GM18519 (cell line): ENCODE data around the gene CREBBP.

ENCODE experiments used
- ATAC-seq: cut with Tn5 transposase; IDR thresholded peaks from one replicate; pipeline ENCODE4 v1.9.1; 2021; ENCODE audit warnings: mild to moderate bottlenecking, moderate library complexity; ENCODE audit not compliant: unreplicated experiment, low FRiP score

Gene CREBBP

DNA sequence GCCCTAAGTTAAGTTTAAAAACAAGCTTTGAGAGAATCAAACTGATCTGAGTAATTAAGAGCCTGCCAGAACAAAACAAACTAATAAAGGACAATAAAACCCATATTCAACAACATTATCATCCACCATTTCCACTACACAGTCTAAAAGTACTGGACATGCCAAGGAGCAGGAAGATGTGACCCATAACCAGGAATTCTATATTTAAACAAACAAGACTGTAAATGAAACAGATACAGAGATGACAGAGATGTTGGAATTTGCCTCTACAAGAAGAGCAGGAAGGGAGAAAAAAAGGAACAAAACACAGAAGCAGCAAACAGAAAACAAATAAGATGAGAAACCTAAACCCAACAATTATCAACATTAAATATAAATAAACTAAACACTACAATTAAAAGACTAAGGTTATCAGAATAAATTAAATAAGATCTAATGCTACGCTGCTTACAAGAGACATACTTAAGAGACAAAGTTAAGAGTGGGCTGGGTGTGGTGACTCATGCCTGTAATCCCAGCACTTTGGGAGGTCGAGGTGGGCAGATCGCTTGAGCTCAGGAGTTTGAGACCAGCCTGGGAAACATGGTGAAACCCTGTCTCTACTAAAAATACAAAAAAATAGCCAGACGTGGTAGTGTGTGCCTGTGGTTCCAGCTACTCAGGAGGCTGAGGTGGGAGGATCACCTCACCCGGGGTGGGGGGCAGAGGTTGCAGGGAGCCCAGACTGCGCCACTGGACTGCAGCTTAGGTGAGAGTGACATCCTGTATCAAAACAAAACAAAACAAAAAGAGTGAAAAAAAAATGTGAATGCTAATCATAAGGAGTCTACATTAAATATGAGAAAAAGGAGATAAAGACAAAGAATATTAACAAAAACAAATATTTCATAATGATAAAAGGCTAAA lies 50.6 kb downstream of the CREBBP start:
- no peak for ATAC-seq

DNA sequence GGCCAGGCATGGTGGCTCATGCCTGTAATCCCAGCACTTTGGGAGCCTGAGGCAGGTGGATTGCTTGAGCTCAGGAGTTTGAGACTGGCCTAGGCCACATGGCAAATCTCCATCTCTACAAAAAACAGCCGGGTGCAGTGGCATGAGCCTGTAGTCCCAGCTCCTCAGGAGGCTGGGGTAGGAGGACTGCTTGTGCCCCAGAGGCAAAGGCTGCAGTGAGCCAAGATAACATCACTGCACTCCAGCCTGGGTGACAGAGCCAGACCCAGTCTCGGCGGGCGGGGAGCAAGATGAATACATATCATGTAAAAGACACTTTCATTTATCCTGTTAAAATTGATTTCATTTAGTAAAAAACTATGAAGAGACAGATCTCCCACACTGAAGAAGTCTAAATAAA lies 54.6 kb downstream of the CREBBP start:
- ATAC-seq = no peak

DNA sequence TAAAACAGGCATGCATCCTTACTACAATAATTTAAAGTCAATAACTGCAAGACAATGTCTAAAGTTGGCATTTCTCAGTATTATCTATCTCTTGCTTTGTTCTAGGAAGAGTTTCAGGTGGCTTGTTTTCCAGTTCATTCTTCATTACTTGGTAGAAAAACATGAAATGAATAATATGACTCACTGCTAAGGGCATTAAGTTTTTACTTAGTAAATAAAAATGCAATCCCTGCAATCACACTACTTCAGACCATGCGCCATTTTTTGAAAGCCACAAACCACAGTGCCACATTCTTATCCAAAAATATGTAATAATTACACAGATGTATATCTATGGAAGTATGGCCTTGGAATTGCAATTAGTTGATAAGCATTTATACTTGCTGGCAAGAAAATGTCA lies 55.4 kb downstream of the CREBBP start:
- ATAC-seq = no peak

DNA sequence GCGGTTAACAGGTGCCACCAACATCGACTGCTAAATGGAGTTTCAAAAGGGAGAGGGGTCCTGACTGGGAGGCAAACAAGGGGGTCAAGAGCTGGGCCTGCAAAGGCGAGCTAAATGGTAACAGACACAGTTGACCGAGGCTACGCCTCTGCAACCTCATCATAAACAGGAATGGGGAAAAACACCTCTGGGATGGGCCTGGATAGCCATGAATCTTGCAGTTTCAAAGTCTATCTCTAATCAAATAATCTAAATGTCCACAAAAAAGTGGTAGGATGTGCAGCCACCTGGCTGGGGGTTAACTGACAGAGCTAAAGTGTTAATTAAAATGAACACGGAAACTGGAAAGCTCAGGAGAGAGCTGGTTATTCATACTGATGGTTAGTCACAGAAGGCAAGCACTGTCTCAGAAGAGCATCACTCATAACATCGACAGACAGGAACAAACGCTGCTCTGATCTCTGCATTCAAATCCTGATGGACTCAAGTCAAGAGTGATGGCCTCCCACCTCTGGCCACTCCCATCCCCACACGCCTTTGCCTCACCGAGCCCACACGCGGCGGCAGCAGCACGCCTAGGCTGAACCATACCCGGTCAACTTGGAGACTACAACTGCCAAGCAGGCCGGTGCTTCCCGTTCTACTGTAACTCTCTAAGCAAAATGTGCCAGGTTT lies 56.3 kb downstream of the CREBBP start:
- no peak for ATAC-seq

DNA sequence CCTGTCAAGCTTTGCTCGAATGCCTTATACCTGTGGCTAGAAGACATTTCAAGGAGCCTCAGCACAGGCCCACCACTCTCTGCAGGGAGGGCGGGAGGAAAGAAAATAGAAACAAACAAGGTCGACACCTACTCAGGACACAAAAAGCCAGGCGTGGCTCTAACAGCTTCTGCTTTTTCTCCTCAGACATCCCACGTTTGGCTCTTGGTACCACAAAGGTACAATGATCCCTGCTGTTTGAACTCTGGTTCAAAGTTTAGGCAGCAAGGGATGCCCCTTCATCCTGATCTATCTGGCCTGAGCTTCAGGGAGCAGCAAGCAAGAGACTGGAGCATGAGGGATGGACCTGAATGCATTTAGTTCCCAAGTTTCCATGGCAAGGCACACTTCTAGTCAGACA lies 57.1 kb downstream of the CREBBP start:
- ATAC-seq = no peak

DNA sequence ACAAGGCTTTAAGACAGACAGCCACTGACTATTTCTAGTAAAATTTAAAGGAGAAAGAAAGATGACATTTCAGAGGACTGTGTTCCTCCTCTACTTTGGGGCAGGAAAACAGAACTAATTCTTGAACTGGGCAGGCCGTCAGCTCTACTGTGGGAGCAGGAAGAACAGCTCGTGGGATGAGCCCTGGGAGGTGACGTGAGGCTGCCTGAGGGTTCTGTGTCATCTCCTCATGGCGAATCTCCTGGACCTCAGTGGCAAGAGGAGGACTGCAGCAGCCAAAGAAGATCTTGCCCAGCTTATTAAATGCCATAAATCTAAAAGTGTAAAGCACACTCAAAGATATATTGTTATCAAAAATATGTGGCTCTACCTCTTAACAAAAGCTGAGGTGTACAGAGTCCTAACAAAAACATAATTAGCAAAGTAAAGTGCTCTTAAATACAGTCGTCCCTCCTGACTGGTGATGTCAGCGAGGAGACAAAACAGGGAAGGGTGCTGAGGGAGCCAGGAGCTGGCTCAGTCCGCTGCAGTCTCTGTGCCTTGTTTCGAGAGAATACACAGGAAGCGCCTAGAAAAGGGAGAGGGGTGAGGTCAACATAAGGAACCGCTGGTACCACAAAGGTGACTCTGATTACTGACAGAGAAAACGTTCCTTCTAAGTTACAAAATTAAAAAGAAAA lies 58.0 kb downstream of the CREBBP start:
- no peak for ATAC-seq

DNA sequence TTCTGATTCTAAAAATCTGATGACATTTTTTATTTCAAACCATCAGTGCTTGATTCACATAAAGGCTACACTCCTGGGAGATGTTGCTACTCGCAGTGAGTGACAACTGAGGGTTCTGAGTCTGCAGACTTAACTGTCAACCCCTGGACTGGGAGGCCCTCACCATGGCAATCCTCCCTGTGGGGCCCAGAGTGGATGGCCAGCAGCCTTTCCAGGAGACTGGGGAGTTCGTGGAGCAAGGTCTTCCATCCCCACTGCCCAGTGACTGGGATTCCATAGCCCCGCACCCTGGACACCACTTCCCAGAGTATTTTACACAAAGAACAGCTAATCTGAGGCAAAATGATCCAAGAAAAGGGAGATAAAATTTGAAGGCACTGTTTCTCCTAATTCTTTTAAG lies 59.3 kb downstream of the CREBBP start:
- ATAC-seq = no peak

DNA sequence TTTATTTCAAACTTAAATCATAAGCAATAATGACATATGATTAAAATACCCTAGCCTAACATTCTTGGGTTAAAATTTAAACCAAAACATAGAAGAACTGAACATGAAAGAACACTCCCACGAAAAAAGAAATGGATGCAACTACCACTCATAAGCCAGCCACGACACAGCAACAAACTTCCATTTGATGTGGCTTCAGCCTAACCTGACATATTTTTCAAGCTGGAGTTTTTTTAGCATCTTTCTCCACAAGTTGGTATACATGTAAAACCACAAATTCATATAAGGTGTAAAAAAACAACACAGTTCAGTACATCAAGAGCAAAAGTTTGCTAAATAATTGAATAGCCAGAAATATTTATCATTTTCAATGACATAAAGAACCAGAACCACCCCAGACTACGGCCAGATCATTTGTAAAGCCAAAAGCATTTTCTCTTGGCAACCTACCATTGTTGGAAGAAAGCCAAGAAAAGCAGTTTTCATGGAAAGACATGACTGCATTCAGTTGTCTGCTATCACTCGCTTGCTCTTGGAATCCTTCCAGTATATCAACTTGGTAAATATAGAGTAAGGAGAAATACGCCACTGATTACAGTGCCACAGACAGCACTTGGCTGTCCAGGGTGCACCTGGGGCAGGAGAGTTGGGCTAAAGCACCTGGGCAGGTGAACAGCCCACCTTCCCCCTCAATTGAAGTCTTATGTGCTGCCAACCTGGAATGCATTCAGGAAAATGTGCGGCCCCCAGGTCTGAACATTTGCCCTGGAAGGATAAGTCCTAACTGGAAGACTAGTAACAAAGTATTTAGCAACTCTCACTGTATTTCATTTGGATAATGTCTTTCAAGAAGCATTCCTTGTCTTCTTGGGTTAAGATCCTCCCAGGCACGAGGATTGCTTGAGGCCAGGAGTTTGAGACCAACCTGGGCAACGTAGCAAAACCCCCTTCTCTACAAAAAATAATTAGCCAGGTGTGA lies 60.5 kb downstream of the CREBBP start:
- no peak for ATAC-seq

DNA sequence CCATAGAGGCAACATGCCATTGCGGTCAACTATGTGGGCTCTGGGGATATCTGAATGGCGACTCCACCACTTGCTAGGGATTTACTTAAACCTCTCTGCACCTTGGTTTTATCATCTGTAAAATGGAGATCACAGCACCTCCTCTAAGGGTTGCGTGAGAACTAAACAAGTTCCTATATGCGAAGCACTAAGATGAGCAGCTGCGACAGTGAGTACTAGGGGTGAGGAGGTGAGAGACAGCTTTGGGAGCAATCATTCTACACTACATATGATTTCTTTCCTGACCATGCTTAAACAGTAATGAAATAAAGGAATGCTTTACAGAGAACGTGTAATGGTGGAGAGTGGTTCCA lies 61.4 kb downstream of the CREBBP start:
- no peak for ATAC-seq

DNA sequence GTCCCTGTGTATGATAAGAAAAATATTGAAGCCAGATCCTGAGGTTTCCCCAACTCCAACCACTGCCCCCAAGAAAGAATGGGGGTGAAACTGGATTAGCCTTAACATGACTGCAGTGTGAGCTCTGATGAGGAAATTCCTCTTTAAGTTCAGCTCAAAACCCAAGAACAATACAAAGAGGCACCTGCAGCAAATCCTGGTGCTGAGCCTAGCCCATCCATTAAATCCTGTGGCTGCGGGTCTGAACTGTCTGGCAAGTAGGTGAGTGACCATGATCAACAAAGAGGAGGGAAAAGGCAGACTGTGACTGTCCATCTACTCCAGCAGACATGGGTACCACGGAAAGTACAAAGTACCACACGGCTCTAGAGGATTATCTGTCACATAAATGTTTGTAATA lies 64.2 kb downstream of the CREBBP start:
- no peak for ATAC-seq

DNA sequence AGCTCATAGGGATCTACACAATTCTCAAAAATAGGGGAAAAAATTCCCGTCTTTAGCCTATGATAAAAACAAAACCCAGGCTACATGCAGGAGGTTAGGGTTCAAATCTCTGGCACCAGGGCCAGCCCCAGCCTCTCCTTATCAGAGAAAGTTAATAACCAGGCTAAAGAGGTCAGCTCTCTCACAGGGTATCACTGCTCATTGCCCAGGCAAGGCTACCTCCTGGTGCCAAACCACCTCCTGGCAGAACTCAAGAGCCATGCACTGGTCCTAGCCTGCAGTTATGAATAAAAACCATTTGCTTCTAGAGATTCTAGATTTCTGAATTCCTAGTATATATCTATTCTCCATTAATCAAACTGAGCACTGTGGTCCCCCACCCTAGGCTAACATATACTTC lies 65.8 kb downstream of the CREBBP start:
- ATAC-seq = no peak

DNA sequence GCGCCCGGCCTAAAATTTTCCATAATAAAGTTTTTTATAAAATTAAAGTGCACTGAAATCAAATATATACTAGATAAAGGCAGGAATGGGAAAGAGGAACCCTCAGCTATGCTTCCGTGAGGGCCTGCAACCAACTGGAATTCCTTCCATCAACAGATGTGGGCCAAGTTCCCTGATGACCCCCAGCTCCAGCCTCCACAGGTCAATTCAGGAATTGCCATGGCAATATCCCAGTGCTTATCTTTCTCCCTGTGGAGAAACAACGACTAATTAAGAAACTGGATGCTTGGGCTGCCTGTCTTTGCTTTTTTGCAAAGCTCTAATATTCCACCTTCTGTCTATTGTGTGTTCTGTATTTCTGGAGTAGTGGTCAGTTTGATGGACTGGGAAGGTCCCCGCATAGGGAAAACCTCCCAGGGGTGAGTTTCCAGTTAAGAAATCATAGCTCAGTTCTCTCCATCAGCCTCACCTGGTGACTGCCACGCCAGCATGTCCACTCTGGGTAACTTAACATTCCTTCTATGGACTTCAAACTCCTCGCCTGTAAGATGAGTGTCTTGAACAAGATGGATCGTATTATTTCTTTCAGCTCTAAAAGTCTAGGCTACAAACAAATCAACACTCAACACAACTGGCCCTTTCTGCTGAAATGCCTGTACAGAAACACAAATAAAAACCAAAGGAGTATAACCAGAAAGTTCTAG lies 67.9 kb downstream of the CREBBP start:
- ATAC-seq = no peak

DNA sequence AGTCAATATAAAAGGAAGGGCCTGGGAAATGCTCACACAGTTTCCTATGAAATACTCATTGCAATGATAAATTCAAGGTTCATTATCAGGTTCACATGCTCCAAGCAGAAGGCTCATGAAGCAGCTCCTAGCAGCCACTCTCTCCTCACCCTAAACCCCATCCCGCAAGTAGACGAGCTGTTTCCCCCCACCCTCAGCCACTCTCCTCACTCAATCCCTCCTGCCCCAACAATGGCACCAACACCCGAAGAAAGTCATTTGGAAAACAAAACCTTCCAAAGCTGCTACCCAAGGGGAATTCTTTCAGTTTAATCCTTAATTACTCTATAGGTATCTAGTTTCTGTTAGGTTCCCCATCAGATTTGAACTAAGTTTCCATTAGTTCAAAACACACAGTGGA lies 69.7 kb downstream of the CREBBP start:
- ATAC-seq = no peak

DNA sequence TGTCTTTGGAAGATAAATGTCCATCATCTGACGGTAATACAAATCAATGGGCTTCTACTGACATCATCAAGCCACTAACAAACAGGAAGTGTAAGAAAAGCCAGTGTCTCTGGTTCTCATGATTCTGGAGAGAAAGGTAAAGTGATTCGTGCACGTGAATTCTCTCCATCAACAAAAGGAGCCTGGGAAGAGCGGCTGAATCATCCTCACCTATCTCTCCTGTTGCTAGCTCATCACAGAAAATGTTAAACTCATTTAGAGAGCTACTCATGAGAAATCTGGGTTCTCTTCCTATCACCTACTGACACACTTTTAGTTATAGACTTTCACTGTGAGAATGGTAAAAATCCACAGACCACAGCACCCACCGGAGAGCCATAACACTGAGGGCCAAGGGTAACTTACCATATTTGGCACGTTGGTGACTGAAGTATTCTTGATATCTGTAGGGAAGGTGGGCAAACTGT lies 70.3 kb downstream of the CREBBP start:
- no peak for ATAC-seq

DNA sequence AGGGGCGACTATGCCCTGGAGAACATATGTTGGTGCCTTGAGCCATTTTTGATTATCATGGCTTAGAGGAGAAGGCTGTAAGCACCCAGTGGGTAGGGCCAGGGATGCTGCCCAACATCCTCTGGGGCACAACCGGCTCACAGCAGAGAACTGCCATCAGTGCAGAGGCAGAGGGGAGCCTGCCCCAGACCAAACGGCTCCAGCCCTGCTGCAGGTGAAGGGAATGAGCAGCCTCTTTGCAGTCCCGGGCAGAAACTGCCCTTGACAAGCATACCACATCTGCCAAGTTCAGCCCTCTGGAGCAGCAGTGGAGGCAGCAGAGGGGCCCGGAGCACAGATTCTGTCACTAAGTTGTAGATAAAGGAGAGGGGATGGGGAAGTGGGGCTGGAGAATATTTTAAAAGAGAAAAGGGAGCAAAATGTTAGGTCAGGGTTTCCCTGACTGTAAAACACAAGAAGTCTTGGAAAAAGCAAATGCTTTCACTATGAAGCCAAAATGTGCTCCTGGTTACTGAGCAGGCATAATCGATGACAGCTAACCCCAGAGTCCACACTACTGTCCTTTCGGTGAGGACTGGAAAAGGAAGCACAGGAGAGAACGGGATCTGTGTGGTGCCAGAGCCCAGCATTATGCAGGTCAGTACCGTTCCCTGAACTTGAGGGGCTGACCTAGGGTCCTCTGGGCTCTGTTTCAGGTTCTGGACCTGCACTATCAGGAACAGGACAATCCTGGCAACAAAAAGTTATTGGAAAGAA lies 72.0 kb downstream of the CREBBP start:
- no peak for ATAC-seq

DNA sequence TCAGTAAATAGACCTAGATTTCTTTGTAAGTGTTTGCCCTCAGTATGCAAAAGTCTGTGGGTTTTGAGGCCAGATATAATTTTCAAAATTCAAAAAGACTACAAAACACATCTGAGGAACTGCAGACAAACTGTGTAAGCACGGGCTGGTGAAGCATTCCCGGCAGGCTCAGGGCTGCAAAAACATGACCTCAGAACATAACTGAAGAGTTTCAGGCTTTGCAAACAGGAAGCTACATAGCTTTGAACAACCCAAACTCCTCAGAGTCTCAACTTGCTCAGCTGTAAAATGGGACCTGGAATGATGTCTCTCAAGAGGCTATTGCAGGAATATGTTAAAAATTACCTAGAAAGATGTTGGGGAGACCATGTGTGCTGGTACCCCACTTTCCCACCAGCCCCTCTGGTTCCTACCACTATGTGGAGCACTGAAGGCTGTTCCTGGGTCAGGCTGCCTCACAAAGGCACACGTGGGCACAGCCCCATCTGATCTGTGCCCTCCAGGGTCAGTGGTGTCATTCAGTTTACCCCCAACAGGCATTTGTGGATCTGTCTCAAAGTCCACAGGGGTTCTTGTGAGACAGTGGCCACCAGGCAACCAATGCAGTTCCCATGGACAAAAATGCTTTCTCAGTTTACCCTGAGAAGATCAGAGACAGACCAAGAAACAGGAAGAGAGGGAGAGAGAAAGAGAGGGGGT lies 72.9 kb downstream of the CREBBP start:
- no peak for ATAC-seq

DNA sequence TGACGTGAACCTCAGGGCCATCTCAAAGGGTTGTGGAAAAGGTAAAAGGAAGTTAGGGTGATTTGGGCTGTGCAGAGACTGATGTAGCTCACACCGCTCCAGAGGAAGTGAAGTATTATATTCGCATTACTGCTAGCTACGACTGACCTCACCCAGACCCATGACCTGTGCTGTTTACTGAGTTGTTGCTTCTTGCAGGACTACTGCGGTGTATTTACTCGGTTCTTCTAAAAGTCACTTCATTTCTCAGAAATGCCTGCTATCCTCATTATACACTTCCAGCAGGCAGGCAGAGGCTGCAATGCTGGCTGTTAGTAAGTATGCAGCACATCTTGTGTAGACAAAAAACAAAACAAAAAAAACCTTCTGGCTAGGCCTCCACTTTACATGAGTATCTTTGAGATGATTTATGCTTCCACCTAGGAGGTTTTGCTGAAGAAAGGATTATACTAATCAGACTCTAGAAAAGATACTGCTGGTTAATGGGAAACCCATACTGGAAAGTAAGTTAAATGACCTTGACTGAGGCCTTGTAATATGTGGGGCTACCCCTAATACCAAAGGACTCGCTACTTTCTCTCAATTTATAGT lies 76.0 kb downstream of the CREBBP start:
- ATAC-seq = no peak
